K562 (cell line): ENCODE data around the gene MPDZ. TPM values are rescaled to one million over a fixed set of nuclear protein-coding genes. Genes with fewer than 3 reads are reported as not detected.

Experiments
- RAD21 ChIP-seq, 2 experiments: fragments of 250-450 bp in 1 of 2; fragments of 450-650 bp in 1 of 2; sonication (Bioruptor Pico) in 1 of 2; formaldehyde crosslinking in 1 of 2; IDR thresholded peaks in 1 of 2; conservative IDR thresholded peaks in 1 of 2; 2 replicates each; pipeline versions ENCODE4 v1.4.0 to v1.8.0; 2020 to 2022; ENCODE audit warnings: mild to moderate bottlenecking in 2 of 2, moderate library complexity in 1 of 2
- REST ChIP-seq, 2 experiments: fragments of 450-650 bp; formaldehyde crosslinking in 1 of 2; IDR thresholded peaks; 2 replicates each; pipeline versions ENCODE4 v1.4.0 to v1.6.1; 2014 to 2020; ENCODE audit warnings: mild to moderate bottlenecking in 2 of 2, borderline replicate concordance in 1 of 2, low read depth in 1 of 2
- ZNF551 ChIP-seq: fragments of 250-450 bp; sonication (Bioruptor Pico); IDR thresholded peaks from 2 replicates; pipeline ENCODE4 v1.5.0; 2021; ENCODE audit warnings: mild to moderate bottlenecking, moderate library complexity
- polyA plus RNA-seq, 8 experiments: library from polyadenylated mRNA; depleted of rRNA in 4 of 8; stranded (reverse) in 5 of 8; unstranded in 3 of 8; fragments of >200 nt; fragmentation: Nextera tagmentation in 2 of 8; fragmentation: Illumina TruSeq in 1 of 8; extraction: Ambion mirVana in 2 of 8; extraction: Trizol in 1 of 8; gene quantifications; 2 replicates each; pipeline versions ENCODE4 v1.2.1 to v1.2.3, GENCODE V29; 2011 to 2014; ENCODE audit warnings: inconsistent platforms in 1 of 8, missing spikeins in 1 of 8
- total RNA-seq, 7 experiments: library from RNA; depleted of rRNA in 6 of 7; stranded (reverse); fragments of >200 nt in 6 of 7; fragmentation: Illumina TruSeq in 2 of 7; extraction: Trizol in 2 of 7; gene quantifications; 2 replicates each; pipeline versions ENCODE4 v1.2.1 to v1.2.3, GENCODE V29; 2011 to 2021; ENCODE audit warnings: low replicate concordance in 1 of 7

Gene MPDZ
- total and polyA plus RNA-seq, 9 of the 15 experiments (the other 6 are each of a cell fraction or from before 2014, with no cell fraction given), result 3.9 to 13.2 (median 5.7) TPM

- peak; percentile 27; the same call in 1 of the 2 replicates for TF ChIP-seq REST (IDR thresholded peaks at IDR 0.05; ENCODE audit: borderline replicate concordance)
- no peak for TF ChIP-seq REST (CRISPR knock-in tag; IDR thresholded peaks at IDR 0.05; ENCODE audit: low read depth)
- TF ChIP-seq ZNF551 (CRISPR knock-in tag), result no peak
- peak; percentile 39 to 71; a peak in 3 of 4 replicates for TF ChIP-seq RAD21 (CRISPR knock-in tag; conservative IDR thresholded peaks at IDR 0.05 in 1 of 2, IDR thresholded peaks at IDR 0.05 in 1 of 2)
These were observed 66.2 kb downstream of the MPDZ start (continued) for GRCh38 chr9:13213337-13213736.
